ENCODE measurements around the gene TRAPPC2.

GRCh38 chrX:13666836-13667235 lies 67.6 kb downstream of the TRAPPC2 start:
- TF ChIP-seq MXI1 (IDR thresholded peaks at IDR 0.05; ENCODE audit: borderline replicate concordance, low read depth, low read length), result no peak
- no peak for TF ChIP-seq SP1 (IDR thresholded peaks at IDR 0.05)
- TF ChIP-seq SP1 (CRISPR knock-in tag; IDR thresholded peaks at IDR 0.05), result no peak
- no peak for TF ChIP-seq FOSL1 (CRISPR knock-in tag; IDR thresholded peaks at IDR 0.05; ENCODE audit: borderline replicate concordance)
- TF ChIP-seq RBM39 (IDR thresholded peaks at IDR 0.05; ENCODE audit: low read depth, low read length, poor library complexity, severe bottlenecking), result no peak
- TF ChIP-seq POLR2G (IDR thresholded peaks at IDR 0.05; ENCODE audit: low read depth, low read length), result no peak
- TF ChIP-seq CTCF (CRISPR knock-in tag; IDR thresholded peaks at IDR 0.05), result no peak
- no peak for TF ChIP-seq ZBTB8A (CRISPR knock-in tag; IDR thresholded peaks at IDR 0.05; ENCODE audit: borderline replicate concordance, low read depth)
